ENCODE data around the gene TRIO.

The TRIO gene

GRCh38 chr5:14212838-14213237 lies 69.7 kb downstream of the TRIO start:
- H3K9ac ChIP-seq (ENCODE audit: low read depth in 1 of 2, low read length in 2 of 2), result peak overlapping the region in 1 of 2 donors; percentile 26

DNA sequence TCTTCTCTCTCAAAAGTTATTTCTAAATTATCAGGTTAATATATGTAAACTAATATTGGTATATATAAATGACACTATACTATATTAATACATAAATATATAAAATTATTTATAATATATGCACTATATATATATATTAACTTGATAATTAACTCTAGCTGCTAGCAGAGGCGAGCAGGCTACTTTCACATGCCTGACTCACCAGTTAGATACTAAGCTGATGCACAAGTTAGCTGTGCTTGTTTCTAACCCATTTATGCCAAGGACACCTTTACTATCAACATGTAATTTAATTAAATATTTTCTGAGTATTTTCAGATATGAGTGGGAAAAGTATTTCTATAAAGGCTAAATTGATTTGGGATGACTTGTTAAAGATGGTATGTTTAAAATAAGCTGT lies 70.1 kb downstream of the TRIO start:
- no peaks in the 10 kb centered on the region for H3K36me3 ChIP-seq (ENCODE audit: control insufficient read depth in 1 of 2, insufficient read depth in 2 of 2, low read length in 2 of 2)
- peak overlapping the region in 1 of 2 donors; percentile 31 for H3K9ac ChIP-seq (ENCODE audit: low read depth in 1 of 2, low read length in 2 of 2)
- peak overlapping the region in 1 of 2 donors; percentile 12 for H3K4me3 ChIP-seq (ENCODE audit: low read depth in 1 of 2, low read length in 2 of 2)
- no peak overlapping the region for H3K27ac ChIP-seq (ENCODE audit: low read depth, low read length)
- H3K4me1 ChIP-seq (ENCODE audit: control insufficient read depth in 1 of 2, insufficient read depth in 2 of 2, low read length in 2 of 2), result peaks cover 54 to 77% of the 10 kb centered on the region in 2 donors
- H3K9me3 ChIP-seq (ENCODE audit: control insufficient read depth in 1 of 2, low read length in 2 of 2), result no peaks in the 10 kb centered on the region
- H3K27me3 ChIP-seq (ENCODE audit: control insufficient read depth in 1 of 2, insufficient read depth in 2 of 2, low read length in 2 of 2), result no peaks in the 10 kb centered on the region

More at GRCh38 chr5:14212838-14213237, 69.7 kb downstream of the TRIO start:
- H3K9me3 ChIP-seq (ENCODE audit: control insufficient read depth in 1 of 2, low read length in 2 of 2), result no peaks in the 10 kb centered on the region
- no peaks in the 10 kb centered on the region for H3K27me3 ChIP-seq (ENCODE audit: control insufficient read depth in 1 of 2, insufficient read depth in 2 of 2, low read length in 2 of 2)
- H3K27ac ChIP-seq (ENCODE audit: low read depth, low read length), result peak overlapping the region; percentile 60
- H3K4me1 ChIP-seq (ENCODE audit: control insufficient read depth in 1 of 2, insufficient read depth in 2 of 2, low read length in 2 of 2), result peaks cover 54 to 82% of the 10 kb centered on the region in 2 donors
- peak overlapping the region in 1 of 2 donors; percentile 31 for H3K4me3 ChIP-seq (ENCODE audit: low read depth in 1 of 2, low read length in 2 of 2)
- no peaks in the 10 kb centered on the region for H3K36me3 ChIP-seq (ENCODE audit: control insufficient read depth in 1 of 2, insufficient read depth in 2 of 2, low read length in 2 of 2)

DNA sequence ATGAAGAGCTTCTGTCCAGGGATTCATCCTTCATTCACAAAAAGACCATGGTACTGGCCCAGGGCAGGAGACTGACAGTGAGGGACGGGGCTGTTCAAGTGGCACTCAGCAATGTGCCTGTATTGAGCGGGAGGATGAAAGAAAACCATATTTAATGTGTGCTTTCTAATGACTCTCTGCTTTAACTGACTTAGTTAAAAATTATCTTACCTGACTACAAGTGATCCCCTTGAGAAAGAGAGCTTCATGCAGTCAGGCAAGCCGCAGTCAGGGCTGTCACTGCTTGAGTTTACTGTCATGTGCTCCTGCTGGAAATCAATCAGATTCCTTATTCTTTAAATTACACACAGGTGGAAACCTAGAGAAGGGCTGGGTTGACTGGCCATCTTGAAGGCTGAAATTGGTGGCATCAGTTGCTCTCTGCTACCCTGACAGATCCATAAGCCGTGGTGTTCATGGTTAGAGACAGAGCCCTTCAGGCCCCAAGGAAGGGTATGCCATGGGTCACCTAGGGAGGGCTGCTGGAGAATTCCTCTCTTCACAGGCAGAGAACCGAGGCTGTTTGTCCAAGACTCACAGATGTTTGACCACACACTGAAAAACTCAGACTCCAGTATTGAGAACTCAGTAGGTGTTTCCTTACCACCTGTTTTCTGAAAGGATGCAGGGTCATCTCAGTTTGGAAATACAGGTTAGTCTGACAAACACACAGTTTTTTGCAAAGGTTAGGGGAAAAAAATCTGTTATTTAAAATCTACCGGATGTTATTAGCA lies 70.9 kb downstream of the TRIO start:
- H3K4me3 ChIP-seq (ENCODE audit: low read depth in 1 of 2, low read length in 2 of 2), result peak overlapping the region in 1 of 2 donors; percentile 45
- no peak overlapping the region for H3K27ac ChIP-seq (ENCODE audit: low read depth, low read length)
- no peaks in the 10 kb centered on the region for H3K27me3 ChIP-seq (ENCODE audit: control insufficient read depth in 1 of 2, insufficient read depth in 2 of 2, low read length in 2 of 2)
- H3K4me1 ChIP-seq (ENCODE audit: control insufficient read depth in 1 of 2, insufficient read depth in 2 of 2, low read length in 2 of 2), result peaks cover 57 to 76% of the 10 kb centered on the region in 2 donors
- peak overlapping the region in 1 of 2 donors; percentile 31 for H3K9ac ChIP-seq (ENCODE audit: low read depth in 1 of 2, low read length in 2 of 2)
- H3K9me3 ChIP-seq (ENCODE audit: control insufficient read depth in 1 of 2, low read length in 2 of 2), result no peaks in the 10 kb centered on the region
- H3K36me3 ChIP-seq (ENCODE audit: control insufficient read depth in 1 of 2, insufficient read depth in 2 of 2, low read length in 2 of 2), result no peaks in the 10 kb centered on the region

GRCh38 chr5:14215901-14216300 lies 72.8 kb downstream of the TRIO start:
- Histone ChIP-seq H3K4me1 (ENCODE audit: control insufficient read depth in 1 of 2, insufficient read depth in 2 of 2, low read length in 2 of 2) (peaks cover 63 to 74% of the 10 kb centered on the region in 2 donors), H3K27ac (ENCODE audit: low read depth, low read length) (no peak overlapping the region), H3K27me3 (ENCODE audit: control insufficient read depth in 1 of 2, insufficient read depth in 2 of 2, low read length in 2 of 2) (no peaks in the 10 kb centered on the region), H3K4me3 (ENCODE audit: low read depth in 1 of 2, low read length in 2 of 2) (no peak overlapping the region), H3K36me3 (ENCODE audit: control insufficient read depth in 1 of 2, insufficient read depth in 2 of 2, low read length in 2 of 2) (no peaks in the 10 kb centered on the region), H3K9ac (ENCODE audit: low read depth in 1 of 2, low read length in 2 of 2) (no peak overlapping the region), H3K9me3 (ENCODE audit: control insufficient read depth in 1 of 2, low read length in 2 of 2) (no peaks in the 10 kb centered on the region)

DNA sequence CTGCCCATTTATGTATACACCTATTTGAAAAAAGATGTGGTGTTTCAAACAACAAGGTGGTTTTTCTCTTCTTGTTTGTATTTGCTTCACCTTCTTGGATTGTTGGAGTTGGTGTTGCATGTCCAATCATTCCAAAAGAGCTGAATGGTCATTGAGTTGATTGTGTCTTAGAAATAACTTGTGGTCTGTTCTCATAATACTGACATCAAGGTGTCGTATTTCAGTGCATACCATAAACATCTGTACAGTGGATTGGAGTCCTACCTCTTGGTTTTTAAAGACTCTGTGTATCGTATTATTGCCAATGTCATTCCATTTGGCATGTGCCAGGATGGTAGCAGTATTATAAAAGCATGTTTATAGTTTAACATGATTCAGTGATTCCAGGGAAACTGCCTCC lies 73.2 kb downstream of the TRIO start:
- Histone ChIP-seq H3K27ac (ENCODE audit: low read depth, low read length) (no peak overlapping the region), H3K4me3 (ENCODE audit: low read depth in 1 of 2, low read length in 2 of 2) (no peak overlapping the region), H3K4me1 (ENCODE audit: control insufficient read depth in 1 of 2, insufficient read depth in 2 of 2, low read length in 2 of 2) (peaks cover 59 to 71% of the 10 kb centered on the region in 2 donors), H3K9me3 (ENCODE audit: control insufficient read depth in 1 of 2, low read length in 2 of 2) (no peaks in the 10 kb centered on the region), H3K27me3 (ENCODE audit: control insufficient read depth in 1 of 2, insufficient read depth in 2 of 2, low read length in 2 of 2) (no peaks in the 10 kb centered on the region), H3K36me3 (ENCODE audit: control insufficient read depth in 1 of 2, insufficient read depth in 2 of 2, low read length in 2 of 2) (no peaks in the 10 kb centered on the region), H3K9ac (ENCODE audit: low read depth in 1 of 2, low read length in 2 of 2) (no peak overlapping the region)

- no peak overlapping the region for H3K27ac ChIP-seq (ENCODE audit: low read depth, low read length)
- H3K9me3 ChIP-seq (ENCODE audit: control insufficient read depth in 1 of 2, low read length in 2 of 2), result no peaks in the 10 kb centered on the region
- peaks cover 53 to 70% of the 10 kb centered on the region in 2 donors for H3K4me1 ChIP-seq (ENCODE audit: control insufficient read depth in 1 of 2, insufficient read depth in 2 of 2, low read length in 2 of 2)
- H3K9ac ChIP-seq (ENCODE audit: low read depth in 1 of 2, low read length in 2 of 2), result peak overlapping the region in 1 of 2 donors; percentile 9
- H3K4me3 ChIP-seq (ENCODE audit: low read depth in 1 of 2, low read length in 2 of 2), result no peak overlapping the region
- H3K36me3 ChIP-seq (ENCODE audit: control insufficient read depth in 1 of 2, insufficient read depth in 2 of 2, low read length in 2 of 2), result no peaks in the 10 kb centered on the region
- H3K27me3 ChIP-seq (ENCODE audit: control insufficient read depth in 1 of 2, insufficient read depth in 2 of 2, low read length in 2 of 2), result no peaks in the 10 kb centered on the region
These were observed 73.8 kb downstream of the TRIO start for GRCh38 chr5:14216902-14217301.

GRCh38 chr5:14217587-14217986 lies 74.4 kb downstream of the TRIO start:
- Histone ChIP-seq H3K9ac (ENCODE audit: low read depth in 1 of 2, low read length in 2 of 2) (no peak overlapping the region), H3K4me1 (ENCODE audit: control insufficient read depth in 1 of 2, insufficient read depth in 2 of 2, low read length in 2 of 2) (peaks cover 46 to 63% of the 10 kb centered on the region in 2 donors), H3K27me3 (ENCODE audit: control insufficient read depth in 1 of 2, insufficient read depth in 2 of 2, low read length in 2 of 2) (no peaks in the 10 kb centered on the region), H3K9me3 (ENCODE audit: control insufficient read depth in 1 of 2, low read length in 2 of 2) (no peaks in the 10 kb centered on the region), H3K4me3 (ENCODE audit: low read depth in 1 of 2, low read length in 2 of 2) (no peak overlapping the region), H3K27ac (ENCODE audit: low read depth, low read length) (no peak overlapping the region), H3K36me3 (ENCODE audit: control insufficient read depth in 1 of 2, insufficient read depth in 2 of 2, low read length in 2 of 2) (no peaks in the 10 kb centered on the region)

DNA sequence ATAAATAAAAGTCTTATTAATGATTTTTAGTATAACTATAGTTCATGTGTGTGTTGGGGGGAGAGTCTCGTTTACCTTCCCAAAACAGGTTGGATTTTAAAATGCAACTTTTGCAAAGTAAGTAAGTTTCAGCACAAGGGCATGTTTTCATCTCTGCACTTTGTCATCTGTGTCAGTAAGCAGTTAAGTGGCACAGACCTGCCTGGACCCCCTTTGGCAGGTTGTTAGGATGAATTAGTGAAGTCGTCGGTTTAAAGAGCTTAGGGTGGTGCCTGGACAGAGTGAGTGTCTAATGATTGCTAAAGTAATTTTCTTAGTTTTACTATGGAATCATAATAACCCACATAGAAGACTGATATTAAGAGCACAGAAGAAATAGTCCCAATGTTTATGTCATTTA lies 74.9 kb downstream of the TRIO start:
- H3K36me3 ChIP-seq (ENCODE audit: control insufficient read depth in 1 of 2, insufficient read depth in 2 of 2, low read length in 2 of 2), result no peaks in the 10 kb centered on the region
- H3K27ac ChIP-seq (ENCODE audit: low read depth, low read length), result no peak overlapping the region
- H3K27me3 ChIP-seq (ENCODE audit: control insufficient read depth in 1 of 2, insufficient read depth in 2 of 2, low read length in 2 of 2), result no peaks in the 10 kb centered on the region
- no peaks in the 10 kb centered on the region for H3K9me3 ChIP-seq (ENCODE audit: control insufficient read depth in 1 of 2, low read length in 2 of 2)
- no peak overlapping the region for H3K4me3 ChIP-seq (ENCODE audit: low read depth in 1 of 2, low read length in 2 of 2)
- H3K4me1 ChIP-seq (ENCODE audit: control insufficient read depth in 1 of 2, insufficient read depth in 2 of 2, low read length in 2 of 2), result peaks cover 42 to 59% of the 10 kb centered on the region in 2 donors
- H3K9ac ChIP-seq (ENCODE audit: low read depth in 1 of 2, low read length in 2 of 2), result no peak overlapping the region

- Histone ChIP-seq H3K4me1 (ENCODE audit: control insufficient read depth in 1 of 2, insufficient read depth in 2 of 2, low read length in 2 of 2) (peaks cover 40 to 57% of the 10 kb centered on the region in 2 donors), H3K36me3 (ENCODE audit: control insufficient read depth in 1 of 2, insufficient read depth in 2 of 2, low read length in 2 of 2) (no peaks in the 10 kb centered on the region), H3K9ac (ENCODE audit: low read depth in 1 of 2, low read length in 2 of 2) (no peak overlapping the region), H3K27me3 (ENCODE audit: control insufficient read depth in 1 of 2, insufficient read depth in 2 of 2, low read length in 2 of 2) (no peaks in the 10 kb centered on the region), H3K9me3 (ENCODE audit: control insufficient read depth in 1 of 2, low read length in 2 of 2) (no peaks in the 10 kb centered on the region), H3K27ac (ENCODE audit: low read depth, low read length) (no peak overlapping the region), H3K4me3 (ENCODE audit: low read depth in 1 of 2, low read length in 2 of 2) (no peak overlapping the region)
These were observed 75.3 kb downstream of the TRIO start for GRCh38 chr5:14218480-14218879.

- Histone ChIP-seq H3K9me3 (ENCODE audit: control insufficient read depth in 1 of 2, low read length in 2 of 2) (no peaks in the 10 kb centered on the region), H3K4me1 (ENCODE audit: control insufficient read depth in 1 of 2, insufficient read depth in 2 of 2, low read length in 2 of 2) (peaks cover 34 to 51% of the 10 kb centered on the region in 2 donors), H3K9ac (ENCODE audit: low read depth in 1 of 2, low read length in 2 of 2) (no peak overlapping the region), H3K27me3 (ENCODE audit: control insufficient read depth in 1 of 2, insufficient read depth in 2 of 2, low read length in 2 of 2) (no peaks in the 10 kb centered on the region), H3K4me3 (ENCODE audit: low read depth in 1 of 2, low read length in 2 of 2) (no peak overlapping the region), H3K36me3 (ENCODE audit: control insufficient read depth in 1 of 2, insufficient read depth in 2 of 2, low read length in 2 of 2) (no peaks in the 10 kb centered on the region), H3K27ac (ENCODE audit: low read depth, low read length) (no peak overlapping the region)
These were observed 75.9 kb downstream of the TRIO start for GRCh38 chr5:14218897-14219573.

All from duodenal mucosa (tissue), 2 donors.